Heart left ventricle (tissue), 13 donors: ENCODE measurements around the gene AFAP1L2.

Experiments used
- CTCF ChIP-seq, 12 donors: fragments of 200-600 bp; sonication (generic) in 4 of 12; IDR thresholded peaks; one replicate each; pipeline versions ENCODE4 v1.5.0 to v1.8.0; 2018 to 2022; ENCODE audit warnings: antibody characterized with exemption in 12 of 12, mild to moderate bottlenecking in 5 of 12
- POLR2A ChIP-seq, 2 donors: fragments of 450-650 bp; IDR thresholded peaks; one replicate each; pipeline ENCODE4 v1.6.1; 2017; ENCODE audit warnings: antibody characterized with exemption in 2 of 2, mild to moderate bottlenecking in 2 of 2, moderate library complexity in 2 of 2
- donor health status: ischemic (EF 13 %, LVEDD 7.1; RV severe dilation, severe dysfunction).
- donor health status: DM: no; HTN: yes; CAD: no.
- donor health status: DM: no; HTN: no; CAD: no.
- donor health status: ischemic (EF 25% LVEDD 6.9; RV normal size, moderate dysfunction).
- donor health status: ischemic (EF 25% LVEDD 5.7; RV mildly dilated, moderate dysfunction).
- donor health status: ischemic (EF 35%, LVEDD 5.7; RV mildly dilated, moderate dysfunction).
- donor health status: nonischemic (EF 11% LVEDD 7.7; RV severe dilation, severe dysfunction).
- donor health status: DM: yes; HTN: yes; CAD: no.
- donor health status: PGD.
- donor health status: ischemic (EF 29% LVEDD 5.4; RV normal size, mild dysfunction).
- donor health status: nonischemic (EF 23%, LVEDD 6.1; RV moderate dilation, normal function).

DNA sequence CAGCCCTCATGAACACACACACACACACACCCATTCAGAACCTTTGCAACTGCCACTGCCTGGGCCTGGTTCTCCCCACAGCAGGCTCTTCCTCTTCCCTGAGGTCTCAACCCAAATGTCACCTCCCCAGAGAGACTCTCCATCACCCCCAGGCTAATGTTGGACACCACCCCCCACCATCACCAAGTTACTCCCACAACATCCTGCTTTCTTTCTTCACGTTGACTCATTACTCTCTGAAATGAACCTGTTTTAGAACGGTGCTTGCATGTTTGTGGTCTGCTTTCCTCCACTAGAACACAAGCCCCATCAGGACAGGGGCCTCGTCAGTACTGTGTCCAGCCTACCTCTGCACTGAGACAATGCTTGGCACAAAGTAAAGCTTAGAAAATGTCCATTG lies 16.0 kb downstream of the AFAP1L2 start:
- TF ChIP-seq POLR2A (IDR thresholded peaks at IDR 0.05) (no peak), CTCF (IDR thresholded peaks at IDR 0.05) (no peak)
